Measurements from ENCODE around the gene ZNF532. TPM values are rescaled to one million over a fixed set of nuclear protein-coding genes. Genes with fewer than 3 reads are reported as not detected.

The ZNF532 gene
- total and polyA plus RNA-seq, 2 donors (not counting 3 experiments of a cell fraction or from before 2014, with no cell fraction given) = 42.3 to 70.1 TPM

- Histone ChIP-seq H3K4me1 (ENCODE audit: control insufficient read depth, extremely low read depth, insufficient read depth, low read length) (no peaks in the 10 kb centered on the region), H2AFZ (ENCODE audit: low read depth, low read length) (no peak overlapping the region), H4K20me1 (replicated peaks; ENCODE audit: control insufficient read depth, extremely low read depth, insufficient read depth, low read length) (no peaks in the 10 kb centered on the region), H3K4me3 (replicated peaks in 1 of 3; ENCODE audit: insufficient read depth in 1 of 3, low read depth in 1 of 3, low read length in 3 of 3) (no peak overlapping the region), H3K27me3 (ENCODE audit: control insufficient read depth in 2 of 2, insufficient read depth in 2 of 2, low read length in 2 of 2) (no peaks in the 10 kb centered on the region), H3K9ac (replicated peaks; ENCODE audit: extremely low read depth, insufficient read depth, low read length) (no peak overlapping the region), H3K79me2 (ENCODE audit: control insufficient read depth, insufficient read depth, low read length) (no peaks in the 10 kb centered on the region), H3K27ac (ENCODE audit: insufficient read depth, low read depth, low read length) (no peak overlapping the region), H3K4me2 (ENCODE audit: insufficient read depth, low read length) (no peak overlapping the region), H3K36me3 (ENCODE audit: control insufficient read depth in 2 of 2, extremely low read depth in 1 of 2, insufficient read depth in 2 of 2, low read length in 2 of 2) (peaks cover 6 to 16% of the 10 kb centered on the region in 2 experiments), H3K9me3 (replicated peaks; ENCODE audit: control insufficient read depth, insufficient read depth, low read length) (no peaks in the 10 kb centered on the region), H3K9me1 (replicated peaks; ENCODE audit: control insufficient read depth, extremely low read depth, insufficient read depth, low read length) (no peaks in the 10 kb centered on the region)
- POLR2A ChIA-PET = no interaction called here
- no TSS peak for BruUV-seq (replicated peaks)
- intact Hi-C loops (cut with micrococcal nuclease) = no loop called here
- FAIRE-seq = no peak
- DNase-seq (ENCODE audit: low read depth, low spot score) = no peak
- TF ChIP-seq CTCF (IDR thresholded peaks at IDR 0.05; ENCODE audit: extremely low read depth in 1 of 2, insufficient read depth in 1 of 2, low read depth in 1 of 2, low read length in 2 of 2) (no peak), MYC (IDR thresholded peaks at IDR 0.05; ENCODE audit: low read depth, low read length) (no peak), FOS (IDR thresholded peaks at IDR 0.05; ENCODE audit: borderline replicate concordance, insufficient read depth, low read length) (no peak), POLR2A (IDR thresholded peaks at IDR 0.05; ENCODE audit: low read depth, low read length) (no peak)
- dilution Hi-C loops (cut with MboI; ENCODE audit: extremely low pct_ligation_motif_present, low sequenced_read_pairs) = no loop called here
- CTCF ChIA-PET = no interaction called here
These were observed 114.9 kb downstream of the ZNF532 start for GRCh38 chr18:58979615-58980014.

- TF ChIP-seq GATA2 (IDR thresholded peaks at IDR 0.05; ENCODE audit: insufficient read depth, insufficient read length, low read depth, low read length) (no peak), MAX (IDR thresholded peaks at IDR 0.05; ENCODE audit: insufficient read depth, insufficient read length) (no peak), MYC (IDR thresholded peaks at IDR 0.05; ENCODE audit: low read depth, low read length) (no peak), JUN (IDR thresholded peaks at IDR 0.05; ENCODE audit: borderline replicate concordance, insufficient read depth, insufficient read length, low read depth) (no peak), EZH2 (IDR thresholded peaks at IDR 0.05; ENCODE audit: borderline replicate concordance, low read depth, low read length, severe bottlenecking) (no peak), FOS (IDR thresholded peaks at IDR 0.05; ENCODE audit: borderline replicate concordance, insufficient read depth, low read length) (no peak), POLR2AphosphoS5 (IDR thresholded peaks at IDR 0.05; ENCODE audit: insufficient read depth, low read depth, low read length) (no peak), POLR2A (IDR thresholded peaks at IDR 0.05; ENCODE audit: low read depth, low read length) (no peak), CTCF (IDR thresholded peaks at IDR 0.05; ENCODE audit: extremely low read depth in 1 of 2, insufficient read depth in 1 of 2, low read depth in 1 of 2, low read length in 2 of 2) (no peak)
- Histone ChIP-seq H3K27me3 (ENCODE audit: control insufficient read depth in 2 of 2, insufficient read depth in 2 of 2, low read length in 2 of 2) (no peaks in the 10 kb centered on the region), H3K4me1 (ENCODE audit: control insufficient read depth, extremely low read depth, insufficient read depth, low read length) (no peaks in the 10 kb centered on the region), H3K9ac (replicated peaks; ENCODE audit: extremely low read depth, insufficient read depth, low read length) (no peak overlapping the region), H4K20me1 (replicated peaks; ENCODE audit: control insufficient read depth, extremely low read depth, insufficient read depth, low read length) (no peaks in the 10 kb centered on the region), H3K36me3 (ENCODE audit: control insufficient read depth in 2 of 2, extremely low read depth in 1 of 2, insufficient read depth in 2 of 2, low read length in 2 of 2) (peaks cover 6 to 16% of the 10 kb centered on the region in 2 experiments), H3K4me3 (replicated peaks in 1 of 3; ENCODE audit: insufficient read depth in 1 of 3, low read depth in 1 of 3, low read length in 3 of 3) (no peak overlapping the region), H3K9me1 (replicated peaks; ENCODE audit: control insufficient read depth, extremely low read depth, insufficient read depth, low read length) (no peaks in the 10 kb centered on the region), H2AFZ (ENCODE audit: low read depth, low read length) (no peak overlapping the region), H3K4me2 (ENCODE audit: insufficient read depth, low read length) (no peak overlapping the region), H3K9me3 (replicated peaks; ENCODE audit: control insufficient read depth, insufficient read depth, low read length) (no peaks in the 10 kb centered on the region), H3K27ac (ENCODE audit: insufficient read depth, low read depth, low read length) (no peak overlapping the region), H3K79me2 (ENCODE audit: control insufficient read depth, insufficient read depth, low read length) (no peaks in the 10 kb centered on the region)
- DNase-seq (ENCODE audit: low read depth, low spot score) (no peak), FAIRE-seq (no peak)
- POLR2A ChIA-PET = no interaction called here
- BruUV-seq (replicated peaks) = no TSS peak
- intact Hi-C loops (cut with micrococcal nuclease) = no loop called here
- dilution Hi-C loops (cut with MboI; ENCODE audit: extremely low pct_ligation_motif_present, low sequenced_read_pairs) = no loop called here
- CTCF ChIA-PET = no interaction called here
These were observed 116.3 kb downstream of the ZNF532 start for GRCh38 chr18:58980991-58981390.
